GM21619 (cell line): Measurements from ENCODE around the gene CNTROB.
A peak's percentile ranks its signal among the peaks of the same experiment; 100 is the strongest.
"Not testable (repeated sequence)": the region's sequence is repeated elsewhere in the genome, so short reads cannot be mapped to it uniquely, and the experiment has no call there.

Source experiments
- ATAC-seq: cut with Tn5 transposase; IDR thresholded peaks from one replicate; pipeline ENCODE4 v1.9.1; 2021; ENCODE audit not compliant: unreplicated experiment

The CNTROB gene

DNA sequence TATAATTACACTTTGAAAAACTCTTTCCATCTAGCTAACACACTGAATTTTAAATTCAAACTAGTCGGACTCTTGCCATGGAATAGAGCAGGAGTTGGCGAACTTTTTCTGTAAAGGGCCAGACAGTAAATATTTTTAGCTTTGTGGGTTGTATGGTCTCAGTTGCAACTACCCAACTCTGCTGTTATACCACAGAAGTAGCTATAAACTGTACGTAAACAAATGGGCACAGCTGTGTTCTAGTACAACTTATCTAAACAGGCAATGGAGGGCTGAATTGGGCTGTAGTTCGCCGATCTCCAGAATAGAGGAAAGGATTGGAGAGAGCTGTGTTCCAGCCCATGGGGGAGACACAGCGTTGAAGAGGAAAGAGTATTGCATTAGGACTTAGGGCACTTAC is 8.7 kb downstream of the CNTROB start:
- ATAC-seq: no peak

- ATAC-seq: no peak
These were observed 11.3 kb downstream of the CNTROB start for GRCh38 chr17:7943291-7943690.

- no peak for ATAC-seq
These were observed 12.3 kb downstream of the CNTROB start for GRCh38 chr17:7944326-7944725.

GRCh38 chr17:7945651-7946050 is 13.6 kb downstream of the CNTROB start:
- no peak for ATAC-seq

- ATAC-seq: no peak
These were observed 14.4 kb downstream of the CNTROB start for GRCh38 chr17:7946441-7946840.

DNA sequence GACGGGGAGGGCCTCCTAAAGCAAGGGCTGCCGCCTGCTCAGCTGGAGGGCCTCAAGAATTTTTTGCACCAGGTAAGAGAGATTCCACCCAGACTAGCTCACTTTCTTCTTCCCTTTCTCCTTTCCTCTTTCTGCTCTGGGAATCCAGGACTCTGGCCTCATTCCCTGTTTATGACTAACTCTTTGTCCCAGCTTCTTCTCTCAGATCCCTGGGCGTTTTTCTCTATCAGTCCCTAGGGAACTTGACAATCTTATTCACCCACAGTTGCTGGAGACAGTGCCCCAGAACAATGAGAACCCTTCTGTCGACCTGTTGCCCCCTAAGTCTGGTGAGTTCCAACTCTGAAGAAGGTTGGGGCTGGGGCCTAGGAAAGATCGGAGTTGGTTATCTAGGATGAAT is 15.6 kb downstream of the CNTROB start:
- ATAC-seq: no peak

DNA sequence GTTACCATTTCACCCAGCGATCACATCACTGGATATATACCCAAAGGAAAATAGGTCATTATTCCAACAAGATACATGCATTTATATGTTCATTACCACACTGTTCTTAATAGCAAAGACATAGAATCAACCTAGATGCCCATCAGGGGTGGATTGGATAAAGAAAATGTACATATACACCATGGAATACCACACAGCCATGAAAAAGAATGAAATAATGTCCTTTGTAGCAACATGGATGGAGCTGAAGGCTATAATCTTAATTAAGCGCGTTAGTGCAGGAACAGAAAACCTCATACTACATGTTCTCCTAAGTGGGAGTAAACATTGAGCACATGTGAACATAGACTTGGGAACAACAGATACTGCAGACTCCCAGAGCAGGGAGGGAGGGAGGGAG is 18.6 kb downstream of the CNTROB start:
- no peak for ATAC-seq

GRCh38 chr17:7951143-7951792 is 19.3 kb downstream of the CNTROB start:
- ATAC-seq: peak; percentile 74

DNA sequence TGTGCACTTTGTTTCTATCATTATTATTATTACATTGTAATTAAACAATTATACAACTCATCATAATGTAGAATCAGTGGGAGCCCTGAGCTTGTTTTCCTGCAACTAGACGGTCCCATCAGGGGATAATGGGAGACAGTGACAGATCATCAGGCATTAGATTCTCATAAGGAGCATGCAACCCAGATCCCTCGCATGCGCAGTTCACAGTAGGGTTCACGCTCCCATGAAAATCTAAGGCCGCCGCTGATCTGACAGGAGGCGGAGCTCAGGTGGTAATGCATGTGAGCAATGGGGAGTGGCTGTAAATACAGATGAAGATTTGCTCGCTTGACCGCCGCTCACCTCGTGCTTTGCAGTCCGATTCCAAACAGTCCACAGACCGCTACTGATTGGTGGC is 21.3 kb downstream of the CNTROB start:
- ATAC-seq: not testable (repeated sequence)

- no peak for ATAC-seq
These were observed 23.6 kb downstream of the CNTROB start for GRCh38 chr17:7955414-7956227.

DNA sequence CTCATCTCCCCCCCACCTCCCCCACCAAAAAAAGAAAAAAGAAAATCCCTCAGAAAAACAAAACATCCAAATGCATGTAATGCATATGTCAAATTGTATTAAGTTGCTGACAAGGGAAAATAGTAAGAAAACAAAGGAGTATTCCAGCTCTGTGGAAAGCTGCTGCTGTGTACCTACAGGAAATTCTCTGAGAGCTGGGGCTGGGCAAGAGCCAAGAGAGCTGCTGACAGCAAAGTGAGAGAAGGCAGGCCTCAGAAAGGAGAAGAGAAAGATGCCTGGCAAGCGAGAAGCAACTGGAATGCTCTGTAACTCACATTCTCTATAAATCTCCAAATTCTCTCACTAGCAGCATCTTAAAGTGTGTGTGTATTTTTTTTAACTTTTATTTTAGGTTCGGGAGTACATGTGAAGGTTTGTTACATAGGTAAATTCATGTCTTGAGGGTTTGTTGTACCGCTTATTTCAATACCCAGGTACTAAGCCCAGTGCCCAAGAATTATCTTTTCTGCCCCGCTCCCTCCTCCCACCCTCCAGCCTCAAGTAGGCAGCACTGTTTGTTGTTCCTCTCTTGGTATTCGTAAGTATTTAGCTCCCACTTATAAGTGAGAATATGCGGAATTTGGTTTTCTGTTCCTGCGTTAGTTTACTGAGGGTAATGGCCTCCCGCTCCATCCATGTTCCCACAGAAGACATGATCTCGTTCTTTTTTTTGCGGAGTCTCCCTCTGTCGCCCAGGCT is 24.4 kb downstream of the CNTROB start:
- no peak for ATAC-seq

DNA sequence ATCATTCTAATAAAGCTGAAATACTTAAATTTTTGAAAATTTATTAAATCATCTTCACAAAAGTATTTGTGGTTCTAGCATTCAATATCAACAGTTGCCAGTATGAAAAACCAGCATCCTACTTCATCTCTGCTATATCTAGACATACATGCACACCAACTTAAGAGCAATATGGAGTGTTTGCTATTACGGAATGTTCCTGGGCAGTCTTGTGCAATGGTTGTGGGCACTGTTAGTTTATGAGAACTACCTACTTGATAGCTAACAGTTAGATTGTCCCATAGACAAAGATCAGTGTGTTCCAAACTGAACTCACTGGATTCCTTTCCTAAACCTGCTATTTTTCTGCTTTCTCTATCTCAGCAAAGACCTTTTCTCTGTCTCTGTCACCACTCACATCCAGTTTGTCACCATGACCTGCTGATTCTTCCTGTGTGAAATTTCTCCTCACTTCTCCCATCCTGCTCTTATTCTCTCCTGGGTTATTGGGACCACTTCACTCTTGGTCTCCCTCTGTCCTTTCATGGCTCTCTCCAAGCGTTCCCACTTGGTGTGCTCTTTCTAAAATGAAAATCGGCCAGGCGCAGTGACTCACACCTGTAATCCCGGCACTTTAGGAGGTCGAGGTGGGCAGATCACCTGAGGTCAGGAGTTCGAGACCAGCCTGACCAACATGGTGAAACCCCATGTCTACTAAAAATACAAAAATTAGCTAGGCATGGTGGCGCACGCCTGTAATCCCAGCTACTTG is 27.7 kb downstream of the CNTROB start:
- no peak for ATAC-seq

- ATAC-seq: no peak
These were observed 29.4 kb downstream of the CNTROB start for GRCh38 chr17:7961421-7961820.

- no peak for ATAC-seq
These were observed 35.7 kb downstream of the CNTROB start for GRCh38 chr17:7967751-7968150.

DNA sequence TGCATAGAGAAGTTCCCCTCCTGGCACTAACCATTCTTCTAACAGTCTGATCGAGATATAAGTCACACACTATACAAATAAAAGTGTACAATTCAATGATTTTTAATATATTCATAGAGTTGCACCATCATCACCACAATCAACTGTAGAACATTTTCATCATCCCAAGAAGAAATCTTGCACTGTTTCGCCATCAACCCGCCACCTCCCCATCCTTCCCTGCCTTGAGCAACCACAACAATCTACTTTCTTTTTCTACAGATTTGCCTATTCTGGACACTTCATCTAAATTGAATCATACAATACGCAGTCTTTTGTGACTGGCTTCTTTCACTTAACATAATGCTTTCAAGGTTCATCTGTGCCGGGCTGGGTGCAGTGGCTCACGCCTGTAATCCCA is 37.4 kb downstream of the CNTROB start:
- no peak for ATAC-seq

GRCh38 chr17:7971651-7972050 is 39.6 kb downstream of the CNTROB start:
- no peak for ATAC-seq

DNA sequence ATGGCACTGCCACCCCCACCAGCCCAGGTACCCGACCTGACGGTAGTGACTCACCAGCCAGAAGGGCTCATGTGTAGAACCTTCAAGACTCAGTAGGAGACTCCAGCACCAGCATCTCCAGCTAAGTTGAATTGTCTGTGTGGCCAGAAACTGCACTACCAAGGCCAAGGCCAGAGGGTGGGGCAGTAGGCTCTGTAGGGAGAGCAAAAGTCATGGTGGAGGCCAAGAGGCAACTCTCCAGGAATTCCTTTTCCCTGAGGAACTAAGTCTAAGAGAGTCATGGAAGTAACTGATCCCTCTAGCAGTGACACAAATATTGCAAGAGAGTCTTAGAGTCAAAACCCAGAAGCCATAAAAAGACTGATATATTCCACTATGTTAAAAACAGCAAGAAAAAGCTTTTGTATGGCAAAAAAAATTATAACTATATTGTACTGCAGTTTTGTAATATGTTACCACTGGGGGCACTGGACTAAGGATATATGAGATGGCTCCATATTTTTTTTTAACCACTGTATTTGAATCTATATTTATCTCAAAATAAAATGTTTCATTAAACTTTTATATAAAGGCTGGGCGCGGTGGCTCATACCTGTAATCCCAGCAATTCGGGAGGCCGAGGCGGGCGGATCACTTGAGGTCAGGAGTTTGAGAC is 40.3 kb downstream of the CNTROB start:
- no peak for ATAC-seq

DNA sequence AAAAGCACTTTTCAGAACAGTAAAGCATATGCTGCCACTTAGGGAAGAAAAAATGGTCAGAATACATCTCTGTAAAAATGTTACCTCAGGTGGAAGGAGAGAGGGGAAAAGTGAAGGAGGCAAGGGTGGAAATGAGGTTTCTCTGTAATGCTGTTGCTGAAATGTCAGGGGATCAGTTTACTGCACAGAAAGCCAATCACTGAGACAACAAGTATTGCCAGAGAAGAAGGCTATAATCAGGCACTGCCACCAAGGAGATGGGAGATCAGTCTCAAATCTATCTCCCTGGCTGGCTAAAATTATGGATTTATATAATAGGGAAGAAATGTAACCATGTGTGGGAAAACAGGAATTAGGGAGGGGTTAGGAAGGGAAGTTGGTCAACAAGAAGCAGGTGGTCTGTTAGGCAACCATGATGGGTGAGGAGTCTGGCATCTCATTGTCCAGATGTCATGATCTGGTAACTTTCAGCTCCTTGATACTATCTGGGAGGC is 42.7 kb downstream of the CNTROB start:
- no peak for ATAC-seq

- no peak for ATAC-seq
These were observed 45.0 kb downstream of the CNTROB start for GRCh38 chr17:7977039-7977438.

DNA sequence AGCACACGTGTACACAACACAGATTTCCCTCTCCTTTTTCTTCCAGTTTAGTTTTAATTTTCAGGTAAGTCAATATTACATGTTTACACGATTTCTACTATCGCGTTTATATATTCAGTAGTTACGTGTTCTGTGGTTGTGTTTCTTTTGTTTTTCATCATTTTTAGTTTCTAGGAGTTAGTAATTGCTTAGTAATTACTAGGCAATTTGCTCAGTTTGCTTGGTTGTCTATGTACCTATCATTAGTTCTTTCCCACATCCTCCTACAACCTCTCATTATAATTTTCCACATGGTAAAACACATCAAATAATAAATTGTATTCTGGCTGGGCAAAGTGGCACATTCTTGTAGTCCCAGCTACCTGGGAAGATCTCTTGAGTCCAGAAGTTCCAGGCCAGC is 45.8 kb downstream of the CNTROB start:
- no peak for ATAC-seq

GRCh38 chr17:7982173-7982572 is 50.2 kb downstream of the CNTROB start:
- no peak for ATAC-seq
